SK-N-MC (cell line): Measurements from ENCODE around the gene TBC1D12.

Experiments
- EZH2 ChIP-seq: fragments of 200-600 bp; sonication (generic); IDR thresholded peaks from one replicate; pipeline ENCODE4 v1.6.1; 2017; ENCODE audit warnings: antibody characterized with exemption
- FOXP2 ChIP-seq: optimal IDR thresholded peaks from 2 replicates; pipeline ENCODE3; 2011; ENCODE audit warnings: mild to moderate bottlenecking, moderate library complexity; ENCODE audit not compliant: insufficient read depth; ENCODE audit errors: extremely low read length, control extremely low read depth
- POLR2AphosphoS5 ChIP-seq: IDR thresholded peaks from 2 replicates; pipeline ENCODE4 v1.6.1; 2012; ENCODE audit warnings: mild to moderate bottlenecking, low read depth, low read length, borderline replicate concordance

DNA sequence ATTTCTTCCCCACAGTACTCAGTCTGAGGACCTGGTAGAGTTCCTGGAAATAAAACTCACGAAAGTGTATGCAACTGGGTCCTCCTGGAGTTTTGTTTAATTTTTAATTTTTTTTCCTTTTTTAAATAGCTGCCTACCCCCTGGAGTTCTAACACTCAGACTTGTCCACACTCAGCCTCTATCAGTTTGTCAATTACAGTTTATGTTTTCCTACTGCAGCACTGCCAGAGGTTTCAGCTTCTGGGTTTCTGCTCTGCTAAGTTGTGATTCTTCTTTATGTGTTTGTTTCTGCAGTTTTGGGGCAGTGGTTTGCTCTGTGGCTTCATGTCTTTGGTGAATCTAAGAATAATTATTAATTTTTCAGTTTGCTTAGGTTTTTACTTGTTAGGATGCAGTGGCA lies 59.2 kb downstream of the TBC1D12 start:
- TF ChIP-seq EZH2 (no peak), POLR2AphosphoS5 (no peak), FOXP2 (no peak)
